ENCODE data around the gene WDFY4.

WDFY4 gene

GRCh38 chr10:49012603-49013002 is 327.9 kb downstream of the WDFY4 start:
- no peak overlapping the region for H3K4me3 Mint-ChIP-seq
- H3K4me1 Mint-ChIP-seq = no peaks in the 10 kb centered on the region
- H3K9me3 Mint-ChIP-seq = no peaks in the 10 kb centered on the region
- H3K27me3 Mint-ChIP-seq = peaks cover 2% of the 10 kb centered on the region
- no peaks in the 10 kb centered on the region for H3K36me3 Mint-ChIP-seq
- H3K27ac Mint-ChIP-seq = no peak overlapping the region

GRCh38 chr10:49015700-49016099 is 331.0 kb downstream of the WDFY4 start:
- H3K27me3 Mint-ChIP-seq = peaks cover 5% of the 10 kb centered on the region
- H3K36me3 Mint-ChIP-seq = no peaks in the 10 kb centered on the region
- no peaks in the 10 kb centered on the region for H3K9me3 Mint-ChIP-seq
- no peaks in the 10 kb centered on the region for H3K4me1 Mint-ChIP-seq
- no peak overlapping the region for H3K4me3 Mint-ChIP-seq
- H3K27ac Mint-ChIP-seq = no peak overlapping the region

GRCh38 chr10:49021685-49022084 is 337.0 kb downstream of the WDFY4 start:
- no peak overlapping the region for H3K27ac Mint-ChIP-seq
- H3K4me1 Mint-ChIP-seq = no peaks in the 10 kb centered on the region
- H3K36me3 Mint-ChIP-seq = no peaks in the 10 kb centered on the region
- no peak overlapping the region for H3K4me3 Mint-ChIP-seq
- peaks cover 4% of the 10 kb centered on the region for H3K27me3 Mint-ChIP-seq
- H3K9me3 Mint-ChIP-seq = no peaks in the 10 kb centered on the region

- no peaks in the 10 kb centered on the region for H3K36me3 Mint-ChIP-seq
- no peaks in the 10 kb centered on the region for H3K4me1 Mint-ChIP-seq
- no peaks in the 10 kb centered on the region for H3K9me3 Mint-ChIP-seq
- no peak overlapping the region for H3K4me3 Mint-ChIP-seq
- no peak overlapping the region for H3K27ac Mint-ChIP-seq
- H3K27me3 Mint-ChIP-seq = peaks cover 3% of the 10 kb centered on the region
These were observed 338.4 kb downstream of the WDFY4 start for GRCh38 chr10:49023071-49023470.

- Mint-ChIP-seq H3K27me3 (peaks cover 3% of the 10 kb centered on the region), H3K9me3 (no peaks in the 10 kb centered on the region), H3K36me3 (no peaks in the 10 kb centered on the region), H3K4me1 (no peaks in the 10 kb centered on the region), H3K27ac (no peak overlapping the region), H3K4me3 (no peak overlapping the region)
These were observed 339.1 kb downstream of the WDFY4 start for GRCh38 chr10:49023752-49024151.

- Mint-ChIP-seq H3K27ac (no peak overlapping the region), H3K36me3 (no peaks in the 10 kb centered on the region), H3K9me3 (no peaks in the 10 kb centered on the region), H3K4me1 (no peaks in the 10 kb centered on the region), H3K4me3 (no peak overlapping the region), H3K27me3 (peaks cover 1% of the 10 kb centered on the region)
These were observed 339.8 kb downstream of the WDFY4 start for GRCh38 chr10:49024484-49024883.

GRCh38 chr10:49025347-49025983 is 340.8 kb downstream of the WDFY4 start:
- Mint-ChIP-seq H3K9me3 (no peaks in the 10 kb centered on the region), H3K4me3 (no peak overlapping the region), H3K27me3 (no peaks in the 10 kb centered on the region), H3K36me3 (no peaks in the 10 kb centered on the region), H3K4me1 (no peaks in the 10 kb centered on the region), H3K27ac (no peak overlapping the region)

GRCh38 chr10:49028639-49029038 is 344.0 kb downstream of the WDFY4 start:
- H3K36me3 Mint-ChIP-seq = no peaks in the 10 kb centered on the region
- H3K4me1 Mint-ChIP-seq = no peaks in the 10 kb centered on the region
- H3K4me3 Mint-ChIP-seq = no peak overlapping the region
- H3K9me3 Mint-ChIP-seq = no peaks in the 10 kb centered on the region
- no peak overlapping the region for H3K27ac Mint-ChIP-seq
- H3K27me3 Mint-ChIP-seq = no peaks in the 10 kb centered on the region

GRCh38 chr10:49029666-49030065 is 345.0 kb downstream of the WDFY4 start:
- Mint-ChIP-seq H3K4me1 (no peaks in the 10 kb centered on the region), H3K36me3 (no peaks in the 10 kb centered on the region), H3K27ac (no peak overlapping the region), H3K4me3 (no peak overlapping the region), H3K9me3 (no peaks in the 10 kb centered on the region), H3K27me3 (no peaks in the 10 kb centered on the region)

Data from activated naive CD4-positive, alpha-beta T cell treated with anti-CD3 and anti-CD28 coated beads, Interleukin-2, amount 50 U/mL, for 24 hours (primary cell).